Epithelial cell of alveolus of lung (primary cell): Measurements from ENCODE around the gene SLC12A6. TPM values are rescaled to one million over a fixed set of nuclear protein-coding genes. Genes with fewer than 3 reads are reported as not detected.

Experiments
- total RNA-seq: library from RNA; depleted of rRNA; stranded (reverse); fragments of >200 nt; gene quantifications from 2 replicates; pipeline ENCODE4 v1.2.1, GENCODE V29; 2015

SLC12A6 gene
- 9.1 and 13.7 TPM in 2 replicates for total RNA-seq

GRCh38 chr15:34337557-34338306 is at the start of gene SLC12A6:
Gene SLC12A6, minus strand, starts transcription at chr15:34337781. Its CDS starts 1,101 bp downstream, at chr15:34336680.

GRCh38 chr15:34367101-34368081 is 29.8 kb upstream of the SLC12A6 start, which contains the start of gene LPCAT4:
Gene LPCAT4, minus strand, starts transcription at chr15:34367196. Its CDS starts 96 bp downstream, at chr15:34367100.

GRCh38 chr15:34342737-34343575 is 5.4 kb upstream of the SLC12A6 start, which contains the start of the genes NOP10 and NUTM1:
Gene NOP10, minus strand, starts transcription at chr15:34343136. Its CDS starts 63 bp downstream, at chr15:34343073.
Gene NUTM1, plus strand, starts transcription at chr15:34343315. Its CDS starts 382 bp downstream, at chr15:34343697.

GRCh38 chr15:34209421-34210282 is 127.9 kb downstream of the SLC12A6 start, which contains the start of gene KATNBL1:
Gene KATNBL1, minus strand, starts transcription at chr15:34210096. Its CDS starts 46,420 bp downstream, at chr15:34163676.

Other genes with a start within 250 kb of the SLC12A6 start
- gene EMC7, start 235.9 kb downstream of the SLC12A6 start, total RNA-seq: 38.0 and 47.8 TPM in 2 replicates
- gene PGBD4, start 235.7 kb downstream of the SLC12A6 start, total RNA-seq: 0.65 and 1.4 TPM in 2 replicates
- gene KATNBL1, start 127.7 kb downstream of the SLC12A6 start, total RNA-seq: 18.6 and 22.5 TPM in 2 replicates
- 172 and 186 TPM in 2 replicates for gene EMC4, start 112.8 kb downstream of the SLC12A6 start, total RNA-seq
- gene NOP10, start 5.4 kb upstream of the SLC12A6 start, total RNA-seq: 241 and 275 TPM in 2 replicates
- not detected in 2 replicates for gene NUTM1, start 5.5 kb upstream of the SLC12A6 start, total RNA-seq
- gene LPCAT4, start 29.4 kb upstream of the SLC12A6 start, total RNA-seq: 8.7 and 8.8 TPM in 2 replicates
- 1.8 and 12.3 TPM in 2 replicates for gene GOLGA8A, start 100.0 kb upstream of the SLC12A6 start, total RNA-seq
- 4.8 and 32.7 TPM in 2 replicates for gene GOLGA8B, start 245.9 kb upstream of the SLC12A6 start, total RNA-seq